ENCODE measurements around the gene ST6GALNAC2.

GRCh38 chr17:76545918-76546555 lies 39.6 kb downstream of the ST6GALNAC2 start:
- TF ChIP-seq CTCF (IDR thresholded peaks at IDR 0.05) = no peak
- TF ChIP-seq POLR2A (IDR thresholded peaks at IDR 0.05) = no peak
